ENCODE data around the gene TPD52L1. TPM values are rescaled to one million over a fixed set of nuclear protein-coding genes. Genes with fewer than 3 reads are reported as not detected.

The TPD52L1 gene
- total RNA-seq, 1 experiment from 2014 or later, result 12.4 TPM

- TF ChIP-seq IRF1 (CRISPR knock-in tag; IDR thresholded peaks at IDR 0.05) (no peak), CDX4 (CRISPR knock-in tag; IDR thresholded peaks at IDR 0.05; ENCODE audit: borderline replicate concordance) (no peak), PREB (CRISPR knock-in tag; IDR thresholded peaks at IDR 0.05; ENCODE audit: borderline replicate concordance) (no peak), PRDM15 (CRISPR knock-in tag; IDR thresholded peaks at IDR 0.05) (no peak), ATF6 (CRISPR knock-in tag; IDR thresholded peaks at IDR 0.05) (no peak)
Measured at GRCh38 chr6:125157280-125157679, 3.7 kb downstream of the TPD52L1 start (continued).

- H3K4me1 Mint-ChIP-seq, result peaks cover 19% of the 10 kb centered on the region
- DNase-seq (ENCODE audit: low spot score), result no peak
Measured at GRCh38 chr6:125157725-125158124, 4.2 kb downstream of the TPD52L1 start.

More at GRCh38 chr6:125157725-125158124, 4.2 kb downstream of the TPD52L1 start:
- TF ChIP-seq PREB (CRISPR knock-in tag; IDR thresholded peaks at IDR 0.05; ENCODE audit: borderline replicate concordance) (no peak), NFYB (CRISPR knock-in tag; conservative IDR thresholded peaks at IDR 0.05; ENCODE audit: low read depth) (no peak), AR (CRISPR knock-in tag; IDR thresholded peaks at IDR 0.05) (no peak), ATF3 (CRISPR knock-in tag; conservative IDR thresholded peaks at IDR 0.05) (no peak), E2F4 (CRISPR knock-in tag; IDR thresholded peaks at IDR 0.05; ENCODE audit: borderline replicate concordance, low read depth) (no peak), FOXJ3 (CRISPR knock-in tag; IDR thresholded peaks at IDR 0.05; ENCODE audit: borderline replicate concordance) (no peak), CBFB (CRISPR knock-in tag; IDR thresholded peaks at IDR 0.05; ENCODE audit: low read depth) (no peak), ZNF281 (CRISPR knock-in tag; IDR thresholded peaks at IDR 0.05) (no peak), PRRX2 (CRISPR knock-in tag; IDR thresholded peaks at IDR 0.05) (no peak), JAZF1 (CRISPR knock-in tag; IDR thresholded peaks at IDR 0.05) (no peak)
- ChIA-PET POLR2A (no interaction called here), CTCF (no interaction called here)
- ATAC-seq, result no peak
- H3K36me3 Mint-ChIP-seq, result no peaks in the 10 kb centered on the region; the same call in 1 of the 2 replicates
- peaks cover 31% of the 10 kb centered on the region for H3K27me3 Mint-ChIP-seq (ENCODE audit: low read depth)
- H3K27ac Mint-ChIP-seq, result no peak overlapping the region
- no peak overlapping the region for H3K4me3 Mint-ChIP-seq
- H3K9me3 Mint-ChIP-seq, result peaks cover 7% of the 10 kb centered on the region; the same call in 1 of the 2 replicates

All from WTC11 (cell line).